ENCODE measurements around the gene MAPKAP1.

MAPKAP1 gene

DNA sequence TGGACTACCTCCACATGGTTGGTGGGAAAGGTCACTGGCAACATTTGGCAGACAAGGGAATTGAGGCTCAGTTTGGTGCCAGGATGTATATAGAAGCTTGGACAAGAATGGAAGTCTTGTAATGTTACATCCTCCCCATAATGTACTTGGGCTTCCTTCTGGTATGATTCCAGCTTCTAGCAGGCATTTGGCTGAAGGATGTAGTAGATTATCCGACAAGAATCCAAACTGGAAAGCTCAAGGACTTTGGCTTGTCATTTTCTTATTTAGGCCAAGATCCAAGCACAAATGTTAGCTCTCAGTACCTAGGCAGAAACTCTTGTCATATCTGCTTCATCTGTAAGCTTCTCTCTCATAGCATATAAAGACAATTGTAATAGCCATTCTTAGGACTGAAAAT is 209.1 kb downstream of the MAPKAP1 start:
- TF ChIP-seq BACH2 (CRISPR knock-in tag; IDR thresholded peaks at IDR 0.05; ENCODE audit: borderline replicate concordance) (no peak), TCF4 (CRISPR knock-in tag; IDR thresholded peaks at IDR 0.05; ENCODE audit: borderline replicate concordance) (no peak), SNAI2 (CRISPR knock-in tag; IDR thresholded peaks at IDR 0.05) (no peak), ZNF8 (CRISPR knock-in tag; IDR thresholded peaks at IDR 0.05) (no peak), ISL1 (CRISPR knock-in tag; IDR thresholded peaks at IDR 0.05) (no peak), ZFP3 (CRISPR knock-in tag; IDR thresholded peaks at IDR 0.05) (no peak), RARB (CRISPR knock-in tag; IDR thresholded peaks at IDR 0.05) (no peak), ARNTL (CRISPR knock-in tag; IDR thresholded peaks at IDR 0.05; ENCODE audit: borderline replicate concordance, low read depth) (no peak), CSDC2 (CRISPR knock-in tag; IDR thresholded peaks at IDR 0.05) (no peak), ZNF565 (CRISPR knock-in tag; conservative IDR thresholded peaks at IDR 0.05; ENCODE audit: low read depth) (no peak), PPARA (CRISPR knock-in tag; IDR thresholded peaks at IDR 0.05; ENCODE audit: borderline replicate concordance) (no peak)
- TF ChIP-seq, protein P1, sequence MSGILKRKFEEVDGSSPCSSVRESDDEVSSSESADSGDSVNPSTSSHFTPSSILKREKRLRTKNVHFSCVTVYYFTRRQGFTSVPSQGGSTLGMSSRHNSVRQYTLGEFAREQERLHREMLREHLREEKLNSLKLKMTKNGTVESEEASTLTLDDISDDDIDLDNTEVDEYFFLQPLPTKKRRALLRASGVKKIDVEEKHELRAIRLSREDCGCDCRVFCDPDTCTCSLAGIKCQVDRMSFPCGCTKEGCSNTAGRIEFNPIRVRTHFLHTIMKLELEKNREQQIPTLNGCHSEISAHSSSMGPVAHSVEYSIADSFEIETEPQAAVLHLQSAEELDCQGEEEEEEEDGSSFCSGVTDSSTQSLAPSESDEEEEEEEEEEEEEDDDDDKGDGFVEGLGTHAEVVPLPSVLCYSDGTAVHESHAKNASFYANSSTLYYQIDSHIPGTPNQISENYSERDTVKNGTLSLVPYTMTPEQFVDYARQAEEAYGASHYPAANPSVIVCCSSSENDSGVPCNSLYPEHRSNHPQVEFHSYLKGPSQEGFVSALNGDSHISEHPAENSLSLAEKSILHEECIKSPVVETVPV (CRISPR knock-in tag; IDR thresholded peaks at IDR 0.05): no peak
- TF ChIP-seq, protein P2, sequence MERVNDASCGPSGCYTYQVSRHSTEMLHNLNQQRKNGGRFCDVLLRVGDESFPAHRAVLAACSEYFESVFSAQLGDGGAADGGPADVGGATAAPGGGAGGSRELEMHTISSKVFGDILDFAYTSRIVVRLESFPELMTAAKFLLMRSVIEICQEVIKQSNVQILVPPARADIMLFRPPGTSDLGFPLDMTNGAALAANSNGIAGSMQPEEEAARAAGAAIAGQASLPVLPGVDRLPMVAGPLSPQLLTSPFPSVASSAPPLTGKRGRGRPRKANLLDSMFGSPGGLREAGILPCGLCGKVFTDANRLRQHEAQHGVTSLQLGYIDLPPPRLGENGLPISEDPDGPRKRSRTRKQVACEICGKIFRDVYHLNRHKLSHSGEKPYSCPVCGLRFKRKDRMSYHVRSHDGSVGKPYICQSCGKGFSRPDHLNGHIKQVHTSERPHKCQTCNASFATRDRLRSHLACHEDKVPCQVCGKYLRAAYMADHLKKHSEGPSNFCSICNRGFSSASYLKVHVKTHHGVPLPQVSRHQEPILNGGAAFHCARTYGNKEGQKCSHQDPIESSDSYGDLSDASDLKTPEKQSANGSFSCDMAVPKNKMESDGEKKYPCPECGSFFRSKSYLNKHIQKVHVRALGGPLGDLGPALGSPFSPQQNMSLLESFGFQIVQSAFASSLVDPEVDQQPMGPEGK (CRISPR knock-in tag; IDR thresholded peaks at IDR 0.05; ENCODE audit: borderline replicate concordance): no peak
- no peak for ATAC-seq

DNA sequence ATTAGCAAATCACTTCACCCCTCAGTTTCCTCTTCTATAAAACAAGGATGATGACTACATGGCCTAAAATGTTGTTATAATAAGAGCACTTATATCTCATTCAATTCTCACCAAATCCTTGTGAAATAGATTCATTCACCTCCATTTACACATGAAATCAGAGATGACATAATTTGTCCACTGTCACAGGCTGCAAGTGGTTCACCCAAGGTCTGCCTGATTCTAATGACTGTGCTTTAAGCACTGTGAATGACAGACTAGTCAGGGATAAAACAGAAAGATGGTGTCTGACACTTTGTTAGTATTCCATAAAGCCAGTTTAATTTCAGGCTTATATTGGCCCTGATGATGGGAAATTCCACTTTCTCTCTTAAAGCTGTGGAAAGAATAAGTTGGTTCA is 209.5 kb downstream of the MAPKAP1 start:
- ATAC-seq: no peak
- TF ChIP-seq PPARA (CRISPR knock-in tag; IDR thresholded peaks at IDR 0.05; ENCODE audit: borderline replicate concordance) (no peak), SNAI2 (CRISPR knock-in tag; IDR thresholded peaks at IDR 0.05) (no peak), RARB (CRISPR knock-in tag; IDR thresholded peaks at IDR 0.05) (no peak), ISL1 (CRISPR knock-in tag; IDR thresholded peaks at IDR 0.05) (no peak), BACH2 (CRISPR knock-in tag; IDR thresholded peaks at IDR 0.05; ENCODE audit: borderline replicate concordance) (no peak), GLIS3 (CRISPR knock-in tag; IDR thresholded peaks at IDR 0.05) (no peak), OSR1 (CRISPR knock-in tag; IDR thresholded peaks at IDR 0.05) (no peak), ARNTL (CRISPR knock-in tag; IDR thresholded peaks at IDR 0.05; ENCODE audit: borderline replicate concordance, low read depth) (no peak), ESRRG (CRISPR knock-in tag; IDR thresholded peaks at IDR 0.05) (no peak)
- TF ChIP-seq, protein P3, sequence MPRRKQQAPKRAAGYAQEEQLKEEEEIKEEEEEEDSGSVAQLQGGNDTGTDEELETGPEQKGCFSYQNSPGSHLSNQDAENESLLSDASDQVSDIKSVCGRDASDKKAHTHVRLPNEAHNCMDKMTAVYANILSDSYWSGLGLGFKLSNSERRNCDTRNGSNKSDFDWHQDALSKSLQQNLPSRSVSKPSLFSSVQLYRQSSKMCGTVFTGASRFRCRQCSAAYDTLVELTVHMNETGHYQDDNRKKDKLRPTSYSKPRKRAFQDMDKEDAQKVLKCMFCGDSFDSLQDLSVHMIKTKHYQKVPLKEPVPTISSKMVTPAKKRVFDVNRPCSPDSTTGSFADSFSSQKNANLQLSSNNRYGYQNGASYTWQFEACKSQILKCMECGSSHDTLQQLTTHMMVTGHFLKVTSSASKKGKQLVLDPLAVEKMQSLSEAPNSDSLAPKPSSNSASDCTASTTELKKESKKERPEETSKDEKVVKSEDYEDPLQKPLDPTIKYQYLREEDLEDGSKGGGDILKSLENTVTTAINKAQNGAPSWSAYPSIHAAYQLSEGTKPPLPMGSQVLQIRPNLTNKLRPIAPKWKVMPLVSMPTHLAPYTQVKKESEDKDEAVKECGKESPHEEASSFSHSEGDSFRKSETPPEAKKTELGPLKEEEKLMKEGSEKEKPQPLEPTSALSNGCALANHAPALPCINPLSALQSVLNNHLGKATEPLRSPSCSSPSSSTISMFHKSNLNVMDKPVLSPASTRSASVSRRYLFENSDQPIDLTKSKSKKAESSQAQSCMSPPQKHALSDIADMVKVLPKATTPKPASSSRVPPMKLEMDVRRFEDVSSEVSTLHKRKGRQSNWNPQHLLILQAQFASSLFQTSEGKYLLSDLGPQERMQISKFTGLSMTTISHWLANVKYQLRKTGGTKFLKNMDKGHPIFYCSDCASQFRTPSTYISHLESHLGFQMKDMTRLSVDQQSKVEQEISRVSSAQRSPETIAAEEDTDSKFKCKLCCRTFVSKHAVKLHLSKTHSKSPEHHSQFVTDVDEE (CRISPR knock-in tag; IDR thresholded peaks at IDR 0.05): no peak
- TF ChIP-seq, protein P4, sequence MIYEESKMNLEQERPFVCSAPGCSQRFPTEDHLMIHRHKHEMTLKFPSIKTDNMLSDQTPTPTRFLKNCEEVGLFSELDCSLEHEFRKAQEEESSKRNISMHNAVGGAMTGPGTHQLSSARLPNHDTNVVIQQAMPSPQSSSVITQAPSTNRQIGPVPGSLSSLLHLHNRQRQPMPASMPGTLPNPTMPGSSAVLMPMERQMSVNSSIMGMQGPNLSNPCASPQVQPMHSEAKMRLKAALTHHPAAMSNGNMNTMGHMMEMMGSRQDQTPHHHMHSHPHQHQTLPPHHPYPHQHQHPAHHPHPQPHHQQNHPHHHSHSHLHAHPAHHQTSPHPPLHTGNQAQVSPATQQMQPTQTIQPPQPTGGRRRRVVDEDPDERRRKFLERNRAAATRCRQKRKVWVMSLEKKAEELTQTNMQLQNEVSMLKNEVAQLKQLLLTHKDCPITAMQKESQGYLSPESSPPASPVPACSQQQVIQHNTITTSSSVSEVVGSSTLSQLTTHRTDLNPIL (CRISPR knock-in tag; IDR thresholded peaks at IDR 0.05; ENCODE audit: low read depth): no peak
- TF ChIP-seq, protein P2 (CRISPR knock-in tag; IDR thresholded peaks at IDR 0.05; ENCODE audit: borderline replicate concordance): no peak

DNA sequence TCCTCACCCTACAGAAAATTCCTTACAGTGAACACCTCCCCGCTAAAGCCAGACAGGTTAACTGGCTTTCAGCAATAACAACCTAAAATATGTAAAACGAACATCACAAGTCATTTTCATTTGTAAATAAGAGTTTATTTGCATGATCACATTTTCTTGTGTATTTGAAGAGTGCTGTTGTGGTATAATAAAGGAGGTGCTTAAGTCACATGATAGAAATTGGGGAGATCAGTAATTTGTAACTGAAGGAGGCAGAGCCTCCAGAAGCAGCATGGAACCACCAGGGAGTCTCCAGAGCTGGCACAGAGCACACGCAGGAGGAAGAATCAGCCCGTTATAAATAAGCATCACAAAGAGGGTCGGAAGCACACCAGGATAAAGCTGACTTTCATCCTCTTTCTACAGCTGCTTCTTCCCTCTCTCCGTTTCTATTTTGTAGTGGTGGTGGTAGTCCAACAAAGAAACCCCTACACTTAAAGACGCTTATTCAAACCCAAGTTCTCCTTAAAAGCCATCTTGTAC is 210.6 kb downstream of the MAPKAP1 start:
- TF ChIP-seq, protein P4 (CRISPR knock-in tag; IDR thresholded peaks at IDR 0.05; ENCODE audit: low read depth): no peak
- TF ChIP-seq BACH2 (CRISPR knock-in tag; IDR thresholded peaks at IDR 0.05; ENCODE audit: borderline replicate concordance): no peak
- no peak for TF ChIP-seq ZNF70 (CRISPR knock-in tag; IDR thresholded peaks at IDR 0.05)
- no peak for TF ChIP-seq ARNTL (CRISPR knock-in tag; IDR thresholded peaks at IDR 0.05; ENCODE audit: borderline replicate concordance, low read depth)
- TF ChIP-seq RARB (CRISPR knock-in tag; IDR thresholded peaks at IDR 0.05): no peak
- no peak for TF ChIP-seq ZNF8 (CRISPR knock-in tag; IDR thresholded peaks at IDR 0.05)
- TF ChIP-seq, protein P1 (CRISPR knock-in tag; IDR thresholded peaks at IDR 0.05): no peak
- no peak for TF ChIP-seq OSR1 (CRISPR knock-in tag; IDR thresholded peaks at IDR 0.05)
- TF ChIP-seq TCF4 (CRISPR knock-in tag; IDR thresholded peaks at IDR 0.05; ENCODE audit: borderline replicate concordance): no peak
- TF ChIP-seq, protein P2 (CRISPR knock-in tag; IDR thresholded peaks at IDR 0.05; ENCODE audit: borderline replicate concordance): no peak
- TF ChIP-seq ZFP3 (CRISPR knock-in tag; IDR thresholded peaks at IDR 0.05): no peak
- no peak for TF ChIP-seq GLIS3 (CRISPR knock-in tag; IDR thresholded peaks at IDR 0.05)
- TF ChIP-seq ZNF565 (CRISPR knock-in tag; conservative IDR thresholded peaks at IDR 0.05; ENCODE audit: low read depth): no peak
- no peak for ATAC-seq
